ENCODE data around the gene VWA8. TPM values are rescaled to one million over a fixed set of nuclear protein-coding genes. Genes with fewer than 3 reads are reported as not detected.

Gene VWA8
- total and polyA plus RNA-seq, 2 of the 8 experiments (the other 6 are each of a cell fraction or from before 2014, with no cell fraction given): 5.9 to 19.6 TPM

DNA sequence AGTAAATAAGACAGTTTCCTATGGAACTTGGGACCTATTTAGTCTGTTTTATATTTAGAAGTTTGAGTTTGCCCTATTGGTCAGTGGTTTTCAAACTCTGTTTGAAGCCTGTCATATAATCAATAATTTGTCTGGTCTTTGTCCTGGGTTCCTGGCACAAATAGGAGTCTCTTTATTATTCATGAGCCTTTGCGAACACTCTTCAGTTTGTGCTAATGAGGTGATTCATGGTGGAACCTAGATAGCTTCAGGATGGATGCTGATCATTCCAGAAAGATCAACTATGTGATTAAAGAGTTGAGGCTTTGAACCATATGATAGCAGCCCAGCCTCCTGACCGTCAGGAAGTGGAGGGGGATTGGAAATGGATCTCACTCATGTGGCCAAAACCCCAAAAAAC lies 10.0 kb upstream of the VWA8 start (continued):
- no peak for TF ChIP-seq NRF1 (IDR thresholded peaks at IDR 0.05; ENCODE audit: low read depth, low read length)
- TF ChIP-seq, protein P1, sequence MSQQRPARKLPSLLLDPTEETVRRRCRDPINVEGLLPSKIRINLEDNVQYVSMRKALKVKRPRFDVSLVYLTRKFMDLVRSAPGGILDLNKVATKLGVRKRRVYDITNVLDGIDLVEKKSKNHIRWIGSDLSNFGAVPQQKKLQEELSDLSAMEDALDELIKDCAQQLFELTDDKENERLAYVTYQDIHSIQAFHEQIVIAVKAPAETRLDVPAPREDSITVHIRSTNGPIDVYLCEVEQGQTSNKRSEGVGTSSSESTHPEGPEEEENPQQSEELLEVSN (IDR thresholded peaks at IDR 0.05): no peak
